Sigmoid colon (tissue), 7 donors: ENCODE data around the gene CTSW. TPM values are rescaled to one million over a fixed set of nuclear protein-coding genes. Genes with fewer than 3 reads are reported as not detected.
A peak's percentile ranks its signal among the peaks of the same experiment; 100 is the strongest.

Source experiments
- DNase-seq: peaks from one replicate; pipeline ENCODE4 v3.0.0-alpha.2; 2019
- H3K27ac ChIP-seq, 4 donors: fragments of 200-600 bp; sonication (generic); one replicate each; pipeline ENCODE4 v1.5.1; 2016 to 2019; ENCODE audit warnings: mild to moderate bottlenecking in 1 of 4
- H3K27me3 ChIP-seq, 3 donors: fragments of 200-600 bp; sonication (generic); one replicate each; pipeline ENCODE4 v1.5.1; 2019; ENCODE audit warnings: mild to moderate bottlenecking in 1 of 3
- H3K36me3 ChIP-seq, 4 donors: fragments of 200-600 bp; sonication (generic); one replicate each; pipeline ENCODE4 v1.5.1; 2016 to 2019
- H3K4me1 ChIP-seq, 4 donors: fragments of 200-600 bp; sonication (generic); one replicate each; pipeline ENCODE4 v1.5.1; 2017 to 2019
- H3K4me3 ChIP-seq, 4 donors: fragments of 200-600 bp; sonication (generic); one replicate each; pipeline ENCODE4 v1.5.1; 2017 to 2019; ENCODE audit warnings: mild to moderate bottlenecking in 2 of 4, moderate library complexity in 1 of 4
- H3K9me3 ChIP-seq, 4 donors: fragments of 200-600 bp in 3 of 4; sonication (generic) in 3 of 4; one replicate each; pipeline versions ENCODE4 v1.5.1 to v1.6.1; 2013 to 2019
- CTCF ChIP-seq, 4 experiments: fragments of 450-650 bp in 3 of 4; fragments of 200-600 bp in 1 of 4; IDR thresholded peaks; one replicate each; pipeline ENCODE4 v1.5.1; 2016 to 2019; ENCODE audit warnings: antibody characterized with exemption in 4 of 4, mild to moderate bottlenecking in 3 of 4, moderate library complexity in 2 of 4
- EP300 ChIP-seq, 4 donors: sonication (generic); formaldehyde crosslinking; IDR thresholded peaks; one replicate each; pipeline ENCODE4 v1.6.1; 2017; ENCODE audit warnings: antibody characterized with exemption in 4 of 4
- POLR2A ChIP-seq, 2 donors: fragments of 450-650 bp; IDR thresholded peaks; one replicate each; pipeline ENCODE4 v1.6.1; 2016; ENCODE audit warnings: antibody characterized with exemption in 2 of 2, mild to moderate bottlenecking in 2 of 2, moderate library complexity in 2 of 2
- POLR2AphosphoS5 ChIP-seq, 4 donors: sonication (generic); formaldehyde crosslinking; IDR thresholded peaks; one replicate each; pipeline ENCODE4 v1.6.1; 2017; ENCODE audit warnings: antibody characterized with exemption in 4 of 4
- WGBS, 2 donors: extraction: QIAGEN DNeasy Blood & Tissue Kit; methylation state at CpG; one replicate each; pipeline ENCODE4 v1.1.7; 2013; 5-methylcytosine and 5-hydroxymethylcytosine counted together
- intact Hi-C: fragments of 100-400 bp; cut with DNase I; formaldehyde crosslinking; loops from one replicate; pipeline ENCODE4 v1.15.1; 2023
- polyA plus RNA-seq, 3 donors: library from polyadenylated mRNA; stranded (reverse); fragments of 200-250 nt; gene quantifications; one replicate each; pipeline ENCODE4 v1.2.3, GENCODE V29; 2013
- total RNA-seq, 4 donors: library from RNA; depleted of rRNA; stranded (reverse); fragments of >200 nt; gene quantifications; one replicate each; pipeline ENCODE4 v1.1.0, GENCODE V29; 2016
- donor health status: healthy with polysubstance abuse.
- donor health status: Bipolar disorder and iron deficiency.
- donor health status: healthy.

Gene CTSW
- total and polyA plus RNA-seq, 7 donors, result 0.82 to 3.1 (median 2.3) TPM; not detected in 4

- Histone ChIP-seq H3K27ac (peak overlapping the region in 1 of 4 donors; percentile 38), H3K4me3 (no peak overlapping the region), H3K27me3 (no peaks in the 10 kb centered on the region), H3K9me3 (peaks cover 0 to 6% (median 2%) of the 10 kb centered on the region in 4 donors), H3K4me1 (peaks cover 0 to 45% (median 40%) of the 10 kb centered on the region in 4 donors), H3K36me3 (peaks cover 30 to 57% (median 47%) of the 10 kb centered on the region in 4 donors)
- TF ChIP-seq CTCF (IDR thresholded peaks at IDR 0.05) (no peak), EP300 (IDR thresholded peaks at IDR 0.05) (no peak), POLR2AphosphoS5 (IDR thresholded peaks at IDR 0.05) (no peak), POLR2A (IDR thresholded peaks at IDR 0.05) (no peak)
- 55 to 89% methylated on average over 33 of the region's 33 CpGs for WGBS, 2 donors
- intact Hi-C loops, result no loop called here
- peak; percentile 61 for DNase-seq
These were observed 27.0 kb upstream of the CTSW start for GRCh38 chr11:65852508-65853245.

- DNase-seq, result peak; percentile 61
- Histone ChIP-seq H3K27ac (peak overlapping the region in 2 of 4 donors; percentile 7 to 38), H3K9me3 (peaks cover 0 to 6% (median 2%) of the 10 kb centered on the region in 4 donors), H3K4me3 (no peak overlapping the region), H3K36me3 (peaks cover 30 to 57% (median 47%) of the 10 kb centered on the region in 4 donors), H3K27me3 (no peaks in the 10 kb centered on the region), H3K4me1 (peaks cover 0 to 46% (median 40%) of the 10 kb centered on the region in 4 donors)
- no peak for TF ChIP-seq EP300 (IDR thresholded peaks at IDR 0.05)
- no peak for TF ChIP-seq CTCF (IDR thresholded peaks at IDR 0.05)
- TF ChIP-seq POLR2AphosphoS5 (IDR thresholded peaks at IDR 0.05), result no peak
- TF ChIP-seq POLR2A (IDR thresholded peaks at IDR 0.05), result no peak
- WGBS, 2 donors, result 26 to 79% methylated on average over 6 of the region's 6 CpGs
- intact Hi-C loops, result no loop called here
These were observed 26.2 kb upstream of the CTSW start for GRCh38 chr11:65853246-65853979.

GRCh38 chr11:65854161-65854592 lies 25.5 kb upstream of the CTSW start:
- Histone ChIP-seq H3K9me3 (peaks cover 0 to 6% (median 2%) of the 10 kb centered on the region in 4 donors), H3K4me3 (no peak overlapping the region), H3K27me3 (no peaks in the 10 kb centered on the region), H3K4me1 (peaks cover 0 to 49% (median 40%) of the 10 kb centered on the region in 4 donors), H3K36me3 (peaks cover 30 to 57% (median 47%) of the 10 kb centered on the region in 4 donors), H3K27ac (peak overlapping the region in 1 of 4 donors; percentile 7)
- DNase-seq, result peak; percentile 52
- TF ChIP-seq CTCF (IDR thresholded peaks at IDR 0.05) (no peak), POLR2AphosphoS5 (IDR thresholded peaks at IDR 0.05) (no peak)
- WGBS, 2 donors, result 25 to 73% methylated on average over 4 of the region's 4 CpGs
- intact Hi-C loops, result no loop called here

GRCh38 chr11:65854852-65855837 lies 24.5 kb upstream of the CTSW start:
- peak; percentile 68 for DNase-seq
- no peaks in the 10 kb centered on the region for H3K27me3 ChIP-seq
- H3K4me3 ChIP-seq, result no peak overlapping the region
- peaks cover 0 to 54% (median 40%) of the 10 kb centered on the region in 4 donors for H3K4me1 ChIP-seq
- peak overlapping the region in 1 of 4 donors; percentile 99 for H3K27ac ChIP-seq
- intact Hi-C loops, result loop anchor here (5.0 kb wide), 2 partner anchors 62 to 283 kb away; partner anchors contain the start of genes C11orf68, DRAP1, FAM89B and ZNRD2
- no peak for TF ChIP-seq POLR2A (IDR thresholded peaks at IDR 0.05)
- no peak for TF ChIP-seq POLR2AphosphoS5 (IDR thresholded peaks at IDR 0.05)
- no peak for TF ChIP-seq CTCF (IDR thresholded peaks at IDR 0.05)
- TF ChIP-seq EP300 (IDR thresholded peaks at IDR 0.05), result no peak
- H3K9me3 ChIP-seq, result peaks cover 0 to 6% (median 2%) of the 10 kb centered on the region in 4 donors
- H3K36me3 ChIP-seq, result peaks cover 30 to 57% (median 47%) of the 10 kb centered on the region in 4 donors
- 30 to 70% methylated on average over 15 of the region's 15 CpGs for WGBS, 2 donors
